Hepatocyte (in vitro differentiated cells): ENCODE data around the gene FXR2. TPM values are rescaled to one million over a fixed set of nuclear protein-coding genes. Genes with fewer than 3 reads are reported as not detected.

Experiments
- DNase-seq: peaks from one replicate; pipeline ENCODE4 v3.0.0-alpha.2; 2016; ENCODE audit warnings: low spot score
- H2AFZ ChIP-seq: fragments of 200-600 bp; sonication (generic); 2 replicates; pipeline ENCODE4 v1.6.0; 2016; ENCODE audit warnings: antibody characterized with exemption, mild to moderate bottlenecking
- H3K27ac ChIP-seq: fragments of 200-600 bp; sonication (generic); 2 replicates; pipeline ENCODE4 v1.5.1; 2016; ENCODE audit warnings: mild to moderate bottlenecking
- H3K27me3 ChIP-seq: fragments of 200-600 bp; sonication (generic); 2 replicates; pipeline ENCODE4 v1.6.1; 2016
- H3K36me3 ChIP-seq: fragments of 200-600 bp; sonication (generic); replicated peaks from 2 replicates; pipeline ENCODE4 v1.5.1; 2016; ENCODE audit warnings: low read depth; ENCODE audit not compliant: insufficient read depth
- H3K4me1 ChIP-seq: fragments of 200-600 bp; sonication (generic); 2 replicates; pipeline ENCODE4 v1.5.1; 2016; ENCODE audit warnings: mild to moderate bottlenecking, moderate library complexity; ENCODE audit not compliant: insufficient read depth
- H3K4me2 ChIP-seq: fragments of 200-600 bp; sonication (generic); 2 replicates; pipeline ENCODE4 v1.6.0; 2016
- H3K4me3 ChIP-seq: fragments of 200-600 bp; sonication (generic); 2 replicates; pipeline ENCODE4 v1.5.1; 2016; ENCODE audit warnings: mild to moderate bottlenecking
- H3K79me2 ChIP-seq: fragments of 200-600 bp; sonication (generic); 2 replicates; pipeline ENCODE4 v1.6.0; 2017; ENCODE audit warnings: mild to moderate bottlenecking
- H3K9me2 ChIP-seq: fragments of 200-600 bp; sonication (generic); replicated peaks from 2 replicates; pipeline ENCODE4 v1.6.0; 2017; ENCODE audit warnings: mild to moderate bottlenecking; ENCODE audit not compliant: insufficient read depth
- H3K9me3 ChIP-seq: fragments of 200-600 bp; sonication (generic); 2 replicates; pipeline ENCODE4 v1.5.1; 2016; ENCODE audit warnings: low read depth, mild to moderate bottlenecking
- H4K20me1 ChIP-seq: fragments of 200-600 bp; sonication (generic); 2 replicates; pipeline ENCODE4 v1.6.0; 2016; ENCODE audit warnings: mild to moderate bottlenecking; ENCODE audit not compliant: insufficient read depth, poor library complexity, severe bottlenecking
- EZH2 ChIP-seq: fragments of 200-600 bp; sonication (generic); IDR thresholded peaks from 2 replicates; pipeline ENCODE4 v1.6.1; 2016; ENCODE audit warnings: antibody characterized with exemption, mild to moderate bottlenecking, borderline replicate concordance
- EZH2phosphoT487 ChIP-seq: fragments of 200-600 bp; sonication (generic); IDR thresholded peaks from one replicate; pipeline ENCODE4 v1.6.1; 2018; ENCODE audit warnings: antibody characterized with exemption, mild to moderate bottlenecking, low read depth, moderate library complexity; ENCODE audit not compliant: unreplicated experiment, severe bottlenecking
- WGBS: methylation state at CpG from one replicate; pipeline ENCODE4 v1.1.6; 2016; ENCODE audit warnings: low lambda C conversion rate; ENCODE audit errors: missing lambda C conversion rate; 5-methylcytosine and 5-hydroxymethylcytosine counted together
- polyA plus RNA-seq: library from polyadenylated mRNA; unstranded; fragments of >200 nt; fragmentation: Nextera tagmentation; extraction: Ambion mirVana; gene quantifications from 2 replicates; pipeline ENCODE4 v1.2.1, GENCODE V29; 2016
- small RNA-seq: library from RNA; depleted of rRNA; stranded (forward); fragments of <200 nt; gene quantifications from one replicate; pipeline ENCODE3, GENCODE V24; 2014
- total RNA-seq: library from RNA; depleted of rRNA; stranded (reverse); fragments of >200 nt; gene quantifications from 2 replicates; pipeline ENCODE4 v1.2.3, GENCODE V29; 2014
- TF ChIP-seq, protein P1 (sequence below): fragments of 200-600 bp; sonication (generic); IDR thresholded peaks from 2 replicates; pipeline ENCODE4 v1.5.1; 2016; ENCODE audit warnings: antibody characterized with exemption, mild to moderate bottlenecking; ENCODE audit not compliant: poor library complexity

Gene FXR2
- total and polyA plus RNA-seq, 2 experiments from 2014 or later, result 33.0 to 41.6 TPM

- Histone ChIP-seq H3K27ac (peak within 1 kb of the TSS; percentile 75), H3K36me3 (no peaks in the 10 kb centered on the region), H2AFZ (peak within 1 kb of the TSS; percentile 77), H3K27me3 (no peaks in the 10 kb centered on the region), H3K4me1 (peaks cover 24% of the 10 kb centered on the region), H3K9me2 (no peaks in the 10 kb centered on the region), H4K20me1 (no peaks in the 10 kb centered on the region), H3K4me3 (peak within 1 kb of the TSS; percentile 62), H3K9me3 (no peaks in the 10 kb centered on the region), H3K4me2 (peak within 1 kb of the TSS; percentile 85), H3K79me2 (no peaks in the 10 kb centered on the region)
- 3% methylated on average over 25 of the region's 65 CpGs for WGBS
- TF ChIP-seq, protein P1, sequence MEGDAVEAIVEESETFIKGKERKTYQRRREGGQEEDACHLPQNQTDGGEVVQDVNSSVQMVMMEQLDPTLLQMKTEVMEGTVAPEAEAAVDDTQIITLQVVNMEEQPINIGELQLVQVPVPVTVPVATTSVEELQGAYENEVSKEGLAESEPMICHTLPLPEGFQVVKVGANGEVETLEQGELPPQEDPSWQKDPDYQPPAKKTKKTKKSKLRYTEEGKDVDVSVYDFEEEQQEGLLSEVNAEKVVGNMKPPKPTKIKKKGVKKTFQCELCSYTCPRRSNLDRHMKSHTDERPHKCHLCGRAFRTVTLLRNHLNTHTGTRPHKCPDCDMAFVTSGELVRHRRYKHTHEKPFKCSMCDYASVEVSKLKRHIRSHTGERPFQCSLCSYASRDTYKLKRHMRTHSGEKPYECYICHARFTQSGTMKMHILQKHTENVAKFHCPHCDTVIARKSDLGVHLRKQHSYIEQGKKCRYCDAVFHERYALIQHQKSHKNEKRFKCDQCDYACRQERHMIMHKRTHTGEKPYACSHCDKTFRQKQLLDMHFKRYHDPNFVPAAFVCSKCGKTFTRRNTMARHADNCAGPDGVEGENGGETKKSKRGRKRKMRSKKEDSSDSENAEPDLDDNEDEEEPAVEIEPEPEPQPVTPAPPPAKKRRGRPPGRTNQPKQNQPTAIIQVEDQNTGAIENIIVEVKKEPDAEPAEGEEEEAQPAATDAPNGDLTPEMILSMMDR, result no peak
- DNase-seq, result peak; percentile 77
These were observed 65.9 kb downstream of the FXR2 start, which contains the start of gene TNFSF12 for GRCh38 chr17:7548585-7549400. Gene TNFSF12, plus strand, starts transcription at chr17:7549058. Its CDS starts 96 bp downstream, at chr17:7549154.

GRCh38 chr17:7544911-7545310 lies 69.8 kb downstream of the FXR2 start:
- Histone ChIP-seq H4K20me1 (no peaks in the 10 kb centered on the region), H3K4me3 (no peak overlapping the region), H3K27me3 (no peaks in the 10 kb centered on the region), H3K4me2 (no peak overlapping the region), H3K27ac (no peak overlapping the region), H3K36me3 (no peaks in the 10 kb centered on the region), H3K79me2 (no peaks in the 10 kb centered on the region), H3K9me3 (no peaks in the 10 kb centered on the region), H2AFZ (no peak overlapping the region), H3K9me2 (no peaks in the 10 kb centered on the region), H3K4me1 (peaks cover 13% of the 10 kb centered on the region)
- no peak for DNase-seq
- 77% methylated on average over 6 of the region's 6 CpGs for WGBS
- no peak for TF ChIP-seq EZH2
- TF ChIP-seq, protein P1, result no peak
- no peak for TF ChIP-seq EZH2phosphoT487

Small RNA genes within 50 kb of the gene (small RNA-seq; reads per million reads assigned to genes)
- gene CD68, result not detected
- gene SNORA48, result not detected
- not detected for gene SNORD10

Other genes starting within 250 kb of the FXR2 start
- 8.4 and 11.4 TPM in 2 replicates for gene TNK1, start 233.8 kb downstream of the FXR2 start, total RNA-seq
- 8.9 and 10.2 TPM in 2 replicates for gene TNK1, start 233.8 kb downstream of the FXR2 start, polyA plus RNA-seq
- 11.8 and 17.6 TPM in 2 replicates for gene PLSCR3, start 220.4 kb downstream of the FXR2 start, total RNA-seq
- gene PLSCR3, start 220.4 kb downstream of the FXR2 start, polyA plus RNA-seq, result 58.0 and 59.6 TPM in 2 replicates
- 109 and 118 TPM in 2 replicates for gene TMEM256, start 210.8 kb downstream of the FXR2 start, total RNA-seq
- 105 and 109 TPM in 2 replicates for gene TMEM256, start 210.8 kb downstream of the FXR2 start, polyA plus RNA-seq
- 4.1 and 7.2 TPM in 2 replicates for gene NLGN2, start 207.1 kb downstream of the FXR2 start, total RNA-seq
- gene NLGN2, start 207.1 kb downstream of the FXR2 start, polyA plus RNA-seq, result 4.3 and 6.6 TPM in 2 replicates
- gene SPEM1, start 194.6 kb downstream of the FXR2 start, total RNA-seq, result not detected in 2 replicates
- gene SPEM1, start 194.6 kb downstream of the FXR2 start, polyA plus RNA-seq, result 0.21 TPM in 1 of 2 replicates, not detected in the other
- not detected in 2 replicates for gene SPEM2, start 189.3 kb downstream of the FXR2 start, total RNA-seq
- gene SPEM2, start 189.3 kb downstream of the FXR2 start, polyA plus RNA-seq, result not detected in 2 replicates
- gene SPEM3, start 186.0 kb downstream of the FXR2 start, total RNA-seq, result not detected in 2 replicates
- gene SPEM3, start 186.0 kb downstream of the FXR2 start, polyA plus RNA-seq, result not detected in 2 replicates
- 12.3 and 12.5 TPM in 2 replicates for gene TMEM102, start 179.5 kb downstream of the FXR2 start, total RNA-seq
- gene TMEM102, start 179.5 kb downstream of the FXR2 start, polyA plus RNA-seq, result 13.7 and 13.9 TPM in 2 replicates
- gene FGF11, start 175.4 kb downstream of the FXR2 start, total RNA-seq, result 1.4 and 2.7 TPM in 2 replicates
- gene FGF11, start 175.4 kb downstream of the FXR2 start, polyA plus RNA-seq, result 3.6 and 3.8 TPM in 2 replicates
- 10.9 and 12.4 TPM in 2 replicates for gene CHRNB1, start 169.8 kb downstream of the FXR2 start, total RNA-seq
- gene CHRNB1, start 169.8 kb downstream of the FXR2 start, polyA plus RNA-seq, result 16.9 and 17.5 TPM in 2 replicates
- gene ZBTB4, start 135.3 kb downstream of the FXR2 start, total RNA-seq, result 22.7 and 27.1 TPM in 2 replicates
- 20.8 and 21.5 TPM in 2 replicates for gene ZBTB4, start 135.3 kb downstream of the FXR2 start, polyA plus RNA-seq
- gene SLC35G6, start 133.5 kb downstream of the FXR2 start, total RNA-seq, result 0.24 TPM in 1 of 2 replicates, not detected in the other
- 0.30 and 0.44 TPM in 2 replicates for gene SLC35G6, start 133.5 kb downstream of the FXR2 start, polyA plus RNA-seq
- gene POLR2A, start 130.5 kb downstream of the FXR2 start, total RNA-seq, result 50.2 and 74.5 TPM in 2 replicates
- 96.3 and 98.1 TPM in 2 replicates for gene POLR2A, start 130.5 kb downstream of the FXR2 start, polyA plus RNA-seq
- 4.5 and 7.3 TPM in 2 replicates for gene TNFSF12, start 65.8 kb downstream of the FXR2 start, total RNA-seq
- 8.0 and 11.3 TPM in 2 replicates for gene TNFSF12, start 65.8 kb downstream of the FXR2 start, polyA plus RNA-seq
- gene TNFSF13, start 56.1 kb downstream of the FXR2 start, total RNA-seq, result 0.90 and 11.0 TPM in 2 replicates
- gene TNFSF13, start 56.1 kb downstream of the FXR2 start, polyA plus RNA-seq, result 2.4 and 5.4 TPM in 2 replicates
- gene SENP3, start 53.0 kb downstream of the FXR2 start, total RNA-seq, result 61.1 and 71.2 TPM in 2 replicates
- gene SENP3, start 53.0 kb downstream of the FXR2 start, polyA plus RNA-seq, result 33.7 and 35.4 TPM in 2 replicates
- gene CD68, start 35.3 kb downstream of the FXR2 start, total RNA-seq, result 64.0 and 75.5 TPM in 2 replicates
- 80.4 and 82.6 TPM in 2 replicates for gene CD68, start 35.3 kb downstream of the FXR2 start, polyA plus RNA-seq
- 201 and 234 TPM in 2 replicates for gene MPDU1, start 31.0 kb downstream of the FXR2 start, total RNA-seq
- gene MPDU1, start 31.0 kb downstream of the FXR2 start, polyA plus RNA-seq, result 109 and 113 TPM in 2 replicates
- gene SOX15, start 24.8 kb downstream of the FXR2 start, total RNA-seq, result 0.13 and 0.44 TPM in 2 replicates
- gene SOX15, start 24.8 kb downstream of the FXR2 start, polyA plus RNA-seq, result 0.89 and 0.95 TPM in 2 replicates
- 114 and 130 TPM in 2 replicates for gene SAT2, start 12.9 kb upstream of the FXR2 start, total RNA-seq
- gene SAT2, start 12.9 kb upstream of the FXR2 start, polyA plus RNA-seq, result 128 and 138 TPM in 2 replicates
- 6.1 and 9.0 TPM in 2 replicates for gene SHBG, start 15.2 kb upstream of the FXR2 start, total RNA-seq
- 5.3 and 10.0 TPM in 2 replicates for gene SHBG, start 15.2 kb upstream of the FXR2 start, polyA plus RNA-seq
- 0.04 and 0.23 TPM in 2 replicates for gene ATP1B2, start 36.0 kb upstream of the FXR2 start, total RNA-seq
- 2.2 and 2.5 TPM in 2 replicates for gene ATP1B2, start 36.0 kb upstream of the FXR2 start, polyA plus RNA-seq
- gene TP53, start 72.6 kb upstream of the FXR2 start, total RNA-seq, result 24.2 and 29.6 TPM in 2 replicates
- gene TP53, start 72.6 kb upstream of the FXR2 start, polyA plus RNA-seq, result 26.9 and 31.7 TPM in 2 replicates
- gene WRAP53, start 73.6 kb upstream of the FXR2 start, total RNA-seq, result 3.8 and 7.8 TPM in 2 replicates
- gene WRAP53, start 73.6 kb upstream of the FXR2 start, polyA plus RNA-seq, result 9.0 and 12.0 TPM in 2 replicates
- gene EFNB3, start 90.3 kb upstream of the FXR2 start, total RNA-seq, result 7.4 and 8.6 TPM in 2 replicates
- gene EFNB3, start 90.3 kb upstream of the FXR2 start, polyA plus RNA-seq, result 10.6 and 16.6 TPM in 2 replicates
- gene DNAH2, start 102.8 kb upstream of the FXR2 start, total RNA-seq, result 0.77 and 1.0 TPM in 2 replicates
- 2.1 and 4.0 TPM in 2 replicates for gene DNAH2, start 102.8 kb upstream of the FXR2 start, polyA plus RNA-seq
- gene KDM6B, start 219.3 kb upstream of the FXR2 start, total RNA-seq, result 3.3 and 5.9 TPM in 2 replicates
- gene KDM6B, start 219.3 kb upstream of the FXR2 start, polyA plus RNA-seq, result 10.2 and 11.3 TPM in 2 replicates
- 59.6 and 73.3 TPM in 2 replicates for gene TMEM88, start 240.2 kb upstream of the FXR2 start, total RNA-seq
- gene TMEM88, start 240.2 kb upstream of the FXR2 start, polyA plus RNA-seq, result 241 and 328 TPM in 2 replicates
- gene NAA38, start 242.7 kb upstream of the FXR2 start, total RNA-seq, result 49.2 and 66.0 TPM in 2 replicates
- 147 and 154 TPM in 2 replicates for gene NAA38, start 242.7 kb upstream of the FXR2 start, polyA plus RNA-seq
- 9.1 and 14.1 TPM in 2 replicates for gene CYB5D1, start 243.1 kb upstream of the FXR2 start, total RNA-seq
- gene CYB5D1, start 243.1 kb upstream of the FXR2 start, polyA plus RNA-seq, result 12.2 and 15.1 TPM in 2 replicates